ENCODE data around the gene DAZ1.
"Not testable (repeated sequence)": the region's sequence is repeated elsewhere in the genome, so short reads cannot be mapped to it uniquely, and the experiment has no call there.

DAZ1 gene

GRCh38 chrY:23198908-23199307, at the start of gene DAZ1:
Gene DAZ1 (minus strand): TSS chrY:23199008. CDS start chrY:23198800, 208 bp downstream.
- H4K20me1 ChIP-seq (ENCODE audit: insufficient read depth); H3K79me2 ChIP-seq (ENCODE audit: insufficient read depth, low read depth); H3K27ac ChIP-seq; H3K9ac ChIP-seq; H3K4me2 ChIP-seq; H3K36me3 ChIP-seq (ENCODE audit: insufficient read depth); H3K4me3 ChIP-seq (IDR thresholded peaks at IDR 0.05; ENCODE audit: insufficient read depth, low read depth, low read length); H3K4me1 ChIP-seq (ENCODE audit: low read depth, poor library complexity, severe bottlenecking); H2AFZ ChIP-seq (ENCODE audit: low read depth); H3K27me3 ChIP-seq (ENCODE audit: insufficient read depth, low read depth): not testable (repeated sequence)

GRCh38 chrY:23219233-23219632, 20.4 kb upstream of the DAZ1 start, which contains the start of gene DAZ2:
Gene DAZ2 (plus strand): TSS chrY:23219533. CDS start chrY:23219741, 208 bp downstream.
- not testable (repeated sequence) for H3K27me3 ChIP-seq (ENCODE audit: insufficient read depth, low read depth); H4K20me1 ChIP-seq (ENCODE audit: insufficient read depth); H3K4me2 ChIP-seq; H3K36me3 ChIP-seq (ENCODE audit: insufficient read depth); H3K9ac ChIP-seq; H3K4me3 ChIP-seq (IDR thresholded peaks at IDR 0.05; ENCODE audit: insufficient read depth, low read depth, low read length); H3K4me1 ChIP-seq (ENCODE audit: low read depth, poor library complexity, severe bottlenecking); H3K79me2 ChIP-seq (ENCODE audit: insufficient read depth, low read depth); H2AFZ ChIP-seq (ENCODE audit: low read depth); H3K27ac ChIP-seq

GRCh38 chrY:23210681-23211080, 11.9 kb upstream of the DAZ1 start:
- H3K4me3 ChIP-seq (IDR thresholded peaks at IDR 0.05; ENCODE audit: insufficient read depth, low read depth, low read length); H2AFZ ChIP-seq (ENCODE audit: low read depth); H4K20me1 ChIP-seq (ENCODE audit: insufficient read depth): not testable (repeated sequence)

GRCh38 chrY:23209802-23210495, 11.1 kb upstream of the DAZ1 start:
- not testable (repeated sequence) for H3K27ac ChIP-seq; H2AFZ ChIP-seq (ENCODE audit: low read depth); H3K9ac ChIP-seq; H3K27me3 ChIP-seq (ENCODE audit: insufficient read depth, low read depth); H3K4me1 ChIP-seq (ENCODE audit: low read depth, poor library complexity, severe bottlenecking); H3K79me2 ChIP-seq (ENCODE audit: insufficient read depth, low read depth); H3K4me3 ChIP-seq (IDR thresholded peaks at IDR 0.05; ENCODE audit: insufficient read depth, low read depth, low read length); H3K4me2 ChIP-seq; H4K20me1 ChIP-seq (ENCODE audit: insufficient read depth); H3K36me3 ChIP-seq (ENCODE audit: insufficient read depth)

More at GRCh38 chrY:23210681-23211080, 11.9 kb upstream of the DAZ1 start:
- not testable (repeated sequence) for H3K79me2 ChIP-seq (ENCODE audit: insufficient read depth, low read depth); H3K9ac ChIP-seq; H3K27me3 ChIP-seq (ENCODE audit: insufficient read depth, low read depth); H3K27ac ChIP-seq; H3K36me3 ChIP-seq (ENCODE audit: insufficient read depth); H3K4me2 ChIP-seq; H3K4me1 ChIP-seq (ENCODE audit: low read depth, poor library complexity, severe bottlenecking)

GRCh38 chrY:23207455-23207854, 8.6 kb upstream of the DAZ1 start:
- not testable (repeated sequence) for H3K9ac ChIP-seq; H3K79me2 ChIP-seq (ENCODE audit: insufficient read depth, low read depth); H3K4me2 ChIP-seq; H4K20me1 ChIP-seq (ENCODE audit: insufficient read depth); H3K27me3 ChIP-seq (ENCODE audit: insufficient read depth, low read depth); H3K27ac ChIP-seq; H3K4me1 ChIP-seq (ENCODE audit: low read depth, poor library complexity, severe bottlenecking); H3K4me3 ChIP-seq (IDR thresholded peaks at IDR 0.05; ENCODE audit: insufficient read depth, low read depth, low read length); H2AFZ ChIP-seq (ENCODE audit: low read depth); H3K36me3 ChIP-seq (ENCODE audit: insufficient read depth)

Data from KMS-11 (cell line).